HEK293 (cell line): ENCODE results near the gene KRTAP5-1.

Experiments used
- CTCF ChIA-PET: fragments of 350-600 bp; formaldehyde crosslinking; extraction: SDS; loops from one replicate; lab custom pipeline; 2021; ENCODE audit warnings: antibody characterized with exemption; lab: Yijun Ruan, JAX
- POLR2A ChIA-PET: fragments of 300-600 bp; formaldehyde crosslinking; extraction: SDS; loops from one replicate; lab custom pipeline; 2020; ENCODE audit warnings: antibody characterized with exemption, inconsistent platforms; lab: Yijun Ruan, JAX
- H3K27ac ChIP-seq: fragments of 200-500 bp; sonication (Bioruptor generic); 2 replicates; pipeline ENCODE4 v1.5.1; 2014; ENCODE audit warnings: low read depth, low read length, control low read depth, inconsistent platforms; ENCODE audit errors: extremely low read depth
- H3K36me3 ChIP-seq, 2 experiments: fragments of 200-500 bp in 1 of 2; sonication (Bioruptor generic) in 1 of 2; 1 replicate in 1 of 2; 2 replicates in 1 of 2; pipeline ENCODE4 v1.5.1; 2014 to 2017; ENCODE audit warnings: inconsistent platforms in 2 of 2, low read length in 2 of 2; ENCODE audit not compliant: control insufficient read depth in 2 of 2, insufficient read depth in 1 of 2
- H3K4me1 ChIP-seq: fragments of 200-500 bp; sonication (Bioruptor generic); 2 replicates; pipeline ENCODE4 v1.5.1; 2014; ENCODE audit warnings: mild to moderate bottlenecking, low read length, inconsistent platforms; ENCODE audit not compliant: control insufficient read depth, insufficient read depth
- H3K4me3 ChIP-seq: 2 replicates; pipeline ENCODE4 v1.5.1; 2011; ENCODE audit warnings: low read depth, mild to moderate bottlenecking, control low read depth, low read length, moderate library complexity
- H3K9me3 ChIP-seq: fragments of 200-500 bp; sonication (Bioruptor generic); 2 replicates; pipeline ENCODE4 v1.5.1; 2014; ENCODE audit warnings: low read depth, low read length, inconsistent platforms; ENCODE audit not compliant: control insufficient read depth, insufficient read depth
- EGR2 ChIP-seq: fragments of 450-650 bp; formaldehyde crosslinking; IDR thresholded peaks from 2 replicates; pipeline ENCODE4 v1.5.1; 2016; ENCODE audit warnings: low read depth, missing biosample characterization, missing genetic modification characterization
- GLIS1 ChIP-seq: fragments of 450-650 bp; formaldehyde crosslinking; IDR thresholded peaks from 2 replicates; pipeline ENCODE4 v1.5.1; 2016; ENCODE audit warnings: missing biosample characterization, missing genetic modification characterization
- MYNN ChIP-seq: fragments of 450-650 bp; formaldehyde crosslinking; IDR thresholded peaks from 2 replicates; pipeline ENCODE4 v1.5.1; 2016; ENCODE audit warnings: missing biosample characterization, missing genetic modification characterization, borderline replicate concordance
- SP3 ChIP-seq: fragments of 450-650 bp; formaldehyde crosslinking; IDR thresholded peaks from 2 replicates; pipeline ENCODE4 v1.5.1; 2016; ENCODE audit warnings: missing biosample characterization, missing genetic modification characterization
- ZBTB17 ChIP-seq: fragments of 450-650 bp; formaldehyde crosslinking; IDR thresholded peaks from 2 replicates; pipeline ENCODE4 v1.5.1; 2016; ENCODE audit warnings: missing biosample characterization, missing genetic modification characterization
- ZBTB8A ChIP-seq: fragments of 450-650 bp; formaldehyde crosslinking; IDR thresholded peaks from 2 replicates; pipeline ENCODE4 v1.5.1; 2016; ENCODE audit warnings: missing biosample characterization, missing genetic modification characterization
- ZIC2 ChIP-seq: fragments of 450-650 bp; formaldehyde crosslinking; IDR thresholded peaks from 2 replicates; pipeline ENCODE4 v1.5.1; 2016; ENCODE audit warnings: missing biosample characterization, missing genetic modification characterization
- ZNF202 ChIP-seq: fragments of 450-650 bp; formaldehyde crosslinking; IDR thresholded peaks from 2 replicates; pipeline ENCODE4 v1.5.1; 2016; ENCODE audit warnings: missing biosample characterization, missing genetic modification characterization, borderline replicate concordance
- ZNF223 ChIP-seq: fragments of 450-650 bp; formaldehyde crosslinking; IDR thresholded peaks from 2 replicates; pipeline ENCODE4 v1.5.1; 2016; ENCODE audit warnings: missing biosample characterization, missing genetic modification characterization
- ZNF302 ChIP-seq: fragments of 450-650 bp; formaldehyde crosslinking; IDR thresholded peaks from 2 replicates; pipeline ENCODE4 v1.5.1; 2016; ENCODE audit warnings: missing biosample characterization, missing genetic modification characterization, low read depth
- ZNF48 ChIP-seq: fragments of 450-650 bp; formaldehyde crosslinking; IDR thresholded peaks from 2 replicates; pipeline ENCODE4 v1.5.1; 2016; ENCODE audit warnings: missing biosample characterization, missing genetic modification characterization
- ZNF514 ChIP-seq: fragments of 450-650 bp; formaldehyde crosslinking; IDR thresholded peaks from 2 replicates; pipeline ENCODE4 v1.5.1; 2016; ENCODE audit warnings: missing biosample characterization, missing genetic modification characterization
- ZNF521 ChIP-seq: fragments of 450-650 bp; formaldehyde crosslinking; IDR thresholded peaks from 2 replicates; pipeline ENCODE4 v1.5.1; 2017; ENCODE audit warnings: missing biosample characterization, mild to moderate bottlenecking, missing genetic modification characterization
- ZNF792 ChIP-seq: fragments of 450-650 bp; formaldehyde crosslinking; IDR thresholded peaks from 2 replicates; pipeline ENCODE4 v1.5.1; 2016; ENCODE audit warnings: missing biosample characterization, missing genetic modification characterization
- ZNF843 ChIP-seq: fragments of 450-650 bp; formaldehyde crosslinking; IDR thresholded peaks from 2 replicates; pipeline ENCODE4 v1.5.1; 2016; ENCODE audit warnings: missing biosample characterization, missing genetic modification characterization
- TF ChIP-seq, protein P1 (sequence below): fragments of 450-650 bp; formaldehyde crosslinking; IDR thresholded peaks from 2 replicates; pipeline ENCODE4 v1.5.1; 2016; ENCODE audit warnings: missing biosample characterization, missing genetic modification characterization
- TF ChIP-seq, protein P2 (sequence below): fragments of 450-650 bp; formaldehyde crosslinking; IDR thresholded peaks from 2 replicates; pipeline ENCODE4 v1.5.1; 2016; ENCODE audit warnings: missing biosample characterization, missing genetic modification characterization
- TF ChIP-seq, protein P3 (sequence below): sonication (generic); formaldehyde crosslinking; IDR thresholded peaks from 2 replicates; pipeline ENCODE4 v1.8.1; 2022; ENCODE audit warnings: mild to moderate bottlenecking, moderate library complexity, missing genetic modification reagents
- TF ChIP-seq, protein P4 (sequence below): fragments of 450-650 bp; formaldehyde crosslinking; optimal IDR thresholded peaks from 2 replicates; pipeline ENCODE3; 2016; ENCODE audit warnings: missing biosample characterization, mild to moderate bottlenecking, missing genetic modification characterization

Gene KRTAP5-1

DNA sequence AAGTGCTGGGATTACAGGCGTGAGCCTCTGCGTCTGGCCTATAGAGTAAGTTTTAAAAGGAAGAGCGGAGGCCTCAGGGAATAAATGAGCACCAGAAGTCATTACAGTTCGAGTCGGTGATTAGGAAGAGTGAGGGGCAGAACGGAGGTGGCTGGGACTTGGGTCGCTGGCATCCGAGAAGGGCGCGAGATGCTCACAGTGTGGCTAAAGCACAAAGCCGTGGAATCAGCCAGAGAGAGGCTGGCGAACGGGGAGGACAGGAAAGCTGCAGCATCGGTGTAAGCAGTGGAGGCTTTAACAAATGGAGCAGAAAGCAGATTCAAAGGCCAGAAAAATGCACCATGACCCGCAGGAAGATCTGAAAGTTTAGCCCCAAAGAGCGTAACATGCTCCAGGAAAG lies 39.5 kb upstream of the KRTAP5-1 start:
- no peak overlapping the region for H3K4me3 ChIP-seq
- H3K4me1 ChIP-seq, result no peaks in the 10 kb centered on the region
- H3K27ac ChIP-seq, result no peak overlapping the region
- H3K9me3 ChIP-seq, result no peaks in the 10 kb centered on the region
- TF ChIP-seq, protein P1, sequence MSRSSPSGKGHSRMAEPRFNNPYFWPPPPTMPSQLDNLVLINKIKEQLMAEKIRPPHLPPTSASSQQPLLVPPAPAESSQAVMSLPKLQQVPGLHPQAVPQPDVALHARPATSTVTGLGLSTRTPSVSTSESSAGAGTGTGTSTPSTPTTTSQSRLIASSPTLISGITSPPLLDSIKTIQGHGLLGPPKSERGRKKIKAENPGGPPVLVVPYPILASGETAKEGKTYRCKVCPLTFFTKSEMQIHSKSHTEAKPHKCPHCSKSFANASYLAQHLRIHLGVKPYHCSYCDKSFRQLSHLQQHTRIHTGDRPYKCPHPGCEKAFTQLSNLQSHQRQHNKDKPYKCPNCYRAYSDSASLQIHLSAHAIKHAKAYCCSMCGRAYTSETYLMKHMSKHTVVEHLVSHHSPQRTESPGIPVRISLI (tag by site-specific recombination), result no peak
- TF ChIP-seq ZNF521 (tag by site-specific recombination) (no peak), ZNF302 (tag by site-specific recombination) (no peak), MYNN (no peak), ZBTB17 (no peak), ZNF514 (no peak), EGR2 (tag by site-specific recombination) (no peak), ZNF843 (tag by site-specific recombination) (no peak), ZNF223 (tag by site-specific recombination) (no peak), ZNF792 (tag by site-specific recombination) (no peak), ZNF202 (tag by site-specific recombination) (no peak), ZNF48 (no peak)
- TF ChIP-seq, protein P2, sequence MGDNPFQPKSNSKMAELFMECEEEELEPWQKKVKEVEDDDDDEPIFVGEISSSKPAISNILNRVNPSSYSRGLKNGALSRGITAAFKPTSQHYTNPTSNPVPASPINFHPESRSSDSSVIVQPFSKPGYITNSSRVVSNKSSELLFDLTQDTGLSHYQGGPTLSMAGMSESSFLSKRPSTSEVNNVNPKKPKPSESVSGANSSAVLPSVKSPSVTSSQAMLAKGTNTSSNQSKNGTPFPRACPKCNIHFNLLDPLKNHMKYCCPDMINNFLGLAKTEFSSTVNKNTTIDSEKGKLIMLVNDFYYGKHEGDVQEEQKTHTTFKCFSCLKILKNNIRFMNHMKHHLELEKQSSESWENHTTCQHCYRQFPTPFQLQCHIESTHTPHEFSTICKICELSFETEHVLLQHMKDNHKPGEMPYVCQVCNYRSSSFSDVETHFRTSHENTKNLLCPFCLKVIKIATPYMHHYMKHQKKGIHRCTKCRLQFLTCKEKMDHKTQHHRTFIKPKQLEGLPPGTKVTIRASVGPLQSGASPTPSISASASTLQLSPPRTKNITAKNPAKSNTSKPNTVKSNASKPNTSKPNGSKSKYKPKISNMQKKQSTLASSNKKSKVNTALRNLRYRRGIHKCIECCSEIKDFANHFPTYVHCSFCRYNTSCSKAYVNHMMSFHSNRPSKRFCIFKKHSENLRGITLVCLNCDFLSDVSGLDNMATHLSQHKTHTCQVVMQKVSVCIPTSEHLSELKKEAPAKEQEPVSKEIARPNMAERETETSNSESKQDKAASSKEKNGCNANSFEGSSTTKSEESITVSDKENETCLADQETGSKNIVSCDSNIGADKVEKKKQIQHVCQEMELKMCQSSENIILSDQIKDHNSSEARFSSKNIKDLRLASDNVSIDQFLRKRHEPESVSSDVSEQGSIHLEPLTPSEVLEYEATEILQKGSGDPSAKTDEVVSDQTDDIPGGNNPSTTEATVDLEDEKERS (tag by site-specific recombination), result no peak
- TF ChIP-seq, protein P3, sequence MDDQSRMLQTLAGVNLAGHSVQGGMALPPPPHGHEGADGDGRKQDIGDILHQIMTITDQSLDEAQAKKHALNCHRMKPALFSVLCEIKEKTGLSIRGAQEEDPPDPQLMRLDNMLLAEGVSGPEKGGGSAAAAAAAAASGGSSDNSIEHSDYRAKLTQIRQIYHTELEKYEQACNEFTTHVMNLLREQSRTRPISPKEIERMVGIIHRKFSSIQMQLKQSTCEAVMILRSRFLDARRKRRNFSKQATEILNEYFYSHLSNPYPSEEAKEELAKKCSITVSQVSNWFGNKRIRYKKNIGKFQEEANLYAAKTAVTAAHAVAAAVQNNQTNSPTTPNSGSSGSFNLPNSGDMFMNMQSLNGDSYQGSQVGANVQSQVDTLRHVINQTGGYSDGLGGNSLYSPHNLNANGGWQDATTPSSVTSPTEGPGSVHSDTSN (CRISPR knock-in tag), result no peak
- TF ChIP-seq, protein P4, sequence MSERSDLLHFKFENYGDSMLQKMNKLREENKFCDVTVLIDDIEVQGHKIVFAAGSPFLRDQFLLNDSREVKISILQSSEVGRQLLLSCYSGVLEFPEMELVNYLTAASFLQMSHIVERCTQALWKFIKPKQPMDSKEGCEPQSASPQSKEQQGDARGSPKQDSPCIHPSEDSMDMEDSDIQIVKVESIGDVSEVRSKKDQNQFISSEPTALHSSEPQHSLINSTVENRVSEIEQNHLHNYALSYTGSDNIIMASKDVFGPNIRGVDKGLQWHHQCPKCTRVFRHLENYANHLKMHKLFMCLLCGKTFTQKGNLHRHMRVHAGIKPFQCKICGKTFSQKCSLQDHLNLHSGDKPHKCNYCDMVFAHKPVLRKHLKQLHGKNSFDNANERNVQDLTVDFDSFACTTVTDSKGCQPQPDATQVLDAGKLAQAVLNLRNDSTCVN (tag by site-specific recombination), result no peak
- ChIA-PET CTCF (interaction anchor here (0.9 to 1.6 kb wide), 2 partner anchors 15 to 29 kb away, joined by 3 to 4 read pairs; no protein-coding TSS in a partner anchor), POLR2A (no interaction called here)
- no peaks in the 10 kb centered on the region for H3K36me3 ChIP-seq

DNA sequence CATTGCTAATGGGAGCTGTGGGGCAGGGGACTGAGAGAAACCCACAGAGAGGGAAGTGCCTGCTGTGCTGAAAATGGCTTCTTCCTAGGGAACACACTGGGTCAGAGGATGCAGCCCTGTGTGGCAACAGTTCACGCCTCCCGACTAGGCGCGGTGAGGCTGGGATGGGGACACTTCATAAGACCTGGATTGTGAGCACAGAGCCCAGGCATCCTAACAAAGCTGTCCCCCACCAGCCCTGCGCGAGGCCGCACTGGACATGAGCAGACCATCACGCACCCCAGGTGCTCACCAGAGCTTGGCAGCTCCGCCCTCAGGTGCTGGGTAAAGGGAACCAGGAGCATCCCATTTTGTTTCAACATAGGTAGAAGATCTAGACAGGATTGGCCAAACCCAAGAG lies 38.6 kb upstream of the KRTAP5-1 start:
- CTCF ChIA-PET, result interaction anchor here (0.9 to 1.6 kb wide), 2 partner anchors 16 to 28 kb away, joined by 3 to 4 read pairs; no protein-coding TSS in a partner anchor
- Histone ChIP-seq H3K36me3 (no peaks in the 10 kb centered on the region), H3K27ac (no peak overlapping the region), H3K4me3 (no peak overlapping the region), H3K9me3 (no peaks in the 10 kb centered on the region), H3K4me1 (no peaks in the 10 kb centered on the region)
- POLR2A ChIA-PET, result no interaction called here
- TF ChIP-seq SP3 (tag by site-specific recombination) (no peak), ZBTB8A (tag by site-specific recombination) (no peak), ZIC2 (0 out of 2 replicates have a peak, but pooled peaks have one; percentile 21), GLIS1 (tag by site-specific recombination) (no peak)
